HG03558 (cell line): ENCODE measurements around the gene MATK.

Experiments
- ATAC-seq: cut with Tn5 transposase; IDR thresholded peaks from one replicate; pipeline ENCODE4 v1.9.1; 2021; ENCODE audit warnings: moderate number of reproducible peaks; ENCODE audit not compliant: unreplicated experiment; ENCODE audit errors: extremely low read depth

Gene MATK, protein sequence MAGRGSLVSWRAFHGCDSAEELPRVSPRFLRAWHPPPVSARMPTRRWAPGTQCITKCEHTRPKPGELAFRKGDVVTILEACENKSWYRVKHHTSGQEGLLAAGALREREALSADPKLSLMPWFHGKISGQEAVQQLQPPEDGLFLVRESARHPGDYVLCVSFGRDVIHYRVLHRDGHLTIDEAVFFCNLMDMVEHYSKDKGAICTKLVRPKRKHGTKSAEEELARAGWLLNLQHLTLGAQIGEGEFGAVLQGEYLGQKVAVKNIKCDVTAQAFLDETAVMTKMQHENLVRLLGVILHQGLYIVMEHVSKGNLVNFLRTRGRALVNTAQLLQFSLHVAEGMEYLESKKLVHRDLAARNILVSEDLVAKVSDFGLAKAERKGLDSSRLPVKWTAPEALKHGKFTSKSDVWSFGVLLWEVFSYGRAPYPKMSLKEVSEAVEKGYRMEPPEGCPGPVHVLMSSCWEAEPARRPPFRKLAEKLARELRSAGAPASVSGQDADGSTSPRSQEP

DNA sequence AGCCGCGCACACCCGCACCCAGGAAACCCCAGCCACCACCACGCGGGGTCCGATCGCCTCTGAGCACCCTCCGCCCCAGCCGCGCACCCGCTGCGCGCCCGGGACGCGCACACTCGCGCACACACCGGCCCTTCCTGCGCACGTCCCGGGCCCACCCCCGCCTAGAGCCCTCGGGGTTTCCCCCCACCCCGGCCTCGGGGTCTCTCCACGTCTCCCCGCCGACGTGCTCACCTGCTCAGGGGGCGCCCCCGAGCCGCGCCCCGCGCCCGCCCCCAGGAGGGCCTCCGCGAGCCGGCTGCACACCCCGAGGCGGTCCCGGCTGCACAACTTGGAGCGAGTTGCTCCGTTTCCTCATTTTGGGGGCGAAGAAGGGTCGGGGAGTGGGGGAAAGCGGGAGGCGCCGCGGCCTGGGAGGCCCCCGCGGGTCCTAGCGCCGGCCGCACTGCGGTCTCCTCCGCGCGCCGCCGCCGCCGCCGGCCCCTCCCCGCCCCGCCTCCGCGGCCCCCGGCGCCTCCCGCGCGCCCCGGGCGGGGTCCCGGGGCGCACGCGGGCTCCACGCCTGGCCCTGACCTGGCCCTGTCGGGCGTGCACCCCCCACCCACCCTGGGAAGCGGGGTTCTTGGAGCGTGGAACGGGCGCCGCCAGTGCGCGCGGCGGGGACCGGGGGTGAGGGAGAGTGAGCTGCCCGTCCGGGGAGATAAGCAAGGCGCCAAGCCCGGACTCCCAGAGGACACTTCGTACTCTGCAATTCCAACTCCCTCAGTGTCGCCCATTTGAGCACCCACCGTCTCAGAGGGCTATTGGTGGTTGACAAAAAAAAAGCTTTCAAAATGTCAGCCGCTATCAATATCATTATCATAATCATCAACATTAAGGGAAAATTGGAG, at the start of gene MATK:
Gene MATK, minus strand, starts transcription at position 444 of the 887 bp plus-strand sequence. CDS start 1,246 bp downstream, outside the sequence.
- ATAC-seq, result no peak

DNA sequence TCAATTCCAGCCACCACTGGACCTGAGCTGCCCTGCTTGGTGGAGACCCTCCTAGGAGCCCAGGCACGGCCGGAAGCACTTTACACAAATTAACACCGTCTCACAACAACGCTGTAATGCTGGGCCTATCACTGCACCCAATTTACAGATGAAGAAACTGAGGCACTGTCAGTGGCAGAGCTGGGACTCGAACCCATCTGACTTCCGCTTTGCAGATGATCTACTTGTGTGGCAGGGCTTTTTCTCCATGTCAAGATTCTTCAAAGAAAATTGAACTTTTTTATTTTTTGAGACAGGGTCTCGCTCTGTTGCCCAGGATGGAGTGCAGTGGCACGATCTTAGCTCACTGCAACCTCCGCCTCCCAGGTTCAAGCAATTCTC, 48.9 kb upstream of the MATK start:
- no peak for ATAC-seq

DNA sequence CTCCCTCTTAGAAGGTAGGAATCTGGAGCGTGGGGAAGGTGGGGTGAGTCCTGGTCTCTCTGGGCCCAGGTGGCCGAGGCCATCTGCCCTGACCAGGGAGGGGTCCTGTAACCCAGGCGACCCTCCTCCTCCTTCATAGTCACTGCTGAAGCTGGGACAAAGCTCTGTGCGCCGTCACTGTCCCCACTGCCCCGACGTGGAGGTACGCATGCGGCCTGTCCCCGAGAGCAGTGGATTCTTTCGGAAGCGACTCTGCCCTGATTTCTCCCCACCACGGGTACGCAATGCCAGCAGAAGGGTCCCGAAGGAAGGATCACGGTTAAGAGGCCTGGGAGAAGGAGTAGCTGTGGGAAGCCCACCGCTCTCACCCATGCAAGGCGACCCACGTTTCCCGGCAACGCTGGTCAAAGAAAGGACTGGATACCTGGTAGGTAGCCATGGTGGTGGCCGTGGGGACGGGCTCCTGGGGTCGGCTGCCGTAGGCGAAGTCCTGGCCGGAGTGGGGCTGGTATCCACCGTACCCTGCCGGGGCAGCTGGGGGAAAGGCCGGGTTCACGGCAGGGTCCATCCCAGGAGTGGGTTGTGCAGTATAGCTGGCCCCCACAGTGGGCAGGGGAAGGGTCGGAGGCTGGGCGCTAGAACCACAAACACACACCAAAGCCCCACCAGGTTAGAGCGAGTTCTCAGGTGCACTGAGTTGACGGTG, 48.3 kb upstream of the MATK start:
- ATAC-seq, result no peak

DNA sequence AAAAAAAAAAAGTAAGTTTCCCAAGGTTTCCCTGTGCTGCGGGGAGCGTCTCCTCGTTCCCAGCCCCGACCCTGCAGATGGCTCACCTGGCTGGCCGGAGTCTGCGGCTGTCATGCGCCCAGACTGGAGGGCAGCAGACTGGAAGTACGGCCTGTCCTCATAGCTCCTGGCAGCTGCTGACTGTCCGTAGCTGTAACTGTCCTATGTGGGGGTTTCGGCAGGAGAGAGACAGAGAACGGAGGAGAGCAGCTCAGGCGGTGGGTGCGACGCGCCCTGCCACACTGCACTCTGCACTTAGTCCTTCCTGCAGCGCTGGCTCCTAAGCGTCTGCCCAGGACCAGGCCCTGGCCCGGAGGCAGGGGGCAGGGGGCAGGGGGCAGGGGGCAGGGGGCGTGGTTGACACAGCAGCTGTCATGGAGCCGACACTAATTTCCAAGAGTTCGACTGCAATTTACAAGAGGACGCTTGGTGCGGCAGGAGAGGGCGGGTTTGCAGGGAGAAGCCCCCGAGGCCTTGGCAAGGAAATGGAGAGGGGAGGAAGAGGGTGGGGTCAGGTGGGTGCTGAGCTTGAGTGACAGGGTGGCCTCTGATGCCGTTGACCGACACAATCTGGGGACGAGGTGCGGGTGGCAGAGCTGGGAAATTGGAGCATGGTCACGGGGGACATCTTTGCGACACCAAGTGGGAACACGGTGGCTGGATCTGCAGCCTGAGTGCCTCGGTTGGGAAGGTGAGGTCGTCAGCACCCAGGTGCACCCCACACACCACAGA, 47.6 kb upstream of the MATK start:
- ATAC-seq, result no peak

DNA sequence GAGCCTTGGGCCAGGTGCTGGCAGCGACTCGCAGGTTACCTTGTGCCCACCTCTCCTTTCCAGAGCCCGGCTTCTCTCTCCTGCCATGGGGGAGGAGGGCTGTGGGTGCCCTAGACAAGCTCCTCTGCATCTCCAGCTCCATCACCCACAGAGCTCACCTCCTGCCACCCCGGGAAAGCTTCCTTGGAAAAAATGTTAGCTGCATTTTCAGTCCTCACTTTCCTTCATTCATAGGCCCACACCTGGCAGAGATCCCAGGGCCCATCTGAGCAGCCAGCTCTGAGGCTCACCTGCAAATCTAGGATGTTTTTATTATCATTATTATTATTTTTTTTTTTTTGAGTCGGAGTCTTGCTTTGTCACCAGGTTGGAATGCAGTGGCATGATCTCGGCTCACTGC, 45.8 kb upstream of the MATK start:
- no peak for ATAC-seq

DNA sequence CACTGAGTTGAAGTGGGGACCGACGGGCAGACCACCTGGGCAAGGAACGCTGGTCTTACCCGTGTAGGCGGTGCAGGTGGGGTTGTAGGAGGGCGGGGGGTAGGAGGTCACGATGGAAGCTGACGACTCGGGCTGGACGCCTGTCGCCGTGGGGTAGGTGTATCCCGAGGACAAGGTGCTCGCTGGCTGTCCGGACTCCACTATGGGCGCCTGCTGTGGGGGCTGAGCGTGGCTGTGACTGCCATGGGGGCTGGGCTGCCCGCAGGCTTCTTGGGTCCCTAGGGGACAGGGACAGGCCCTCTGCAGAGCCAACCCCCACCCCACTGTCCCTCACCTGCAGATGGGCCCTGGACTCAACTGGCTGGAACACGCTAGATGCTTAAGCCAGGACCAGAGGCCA, 45.4 kb upstream of the MATK start:
- no peak for ATAC-seq

DNA sequence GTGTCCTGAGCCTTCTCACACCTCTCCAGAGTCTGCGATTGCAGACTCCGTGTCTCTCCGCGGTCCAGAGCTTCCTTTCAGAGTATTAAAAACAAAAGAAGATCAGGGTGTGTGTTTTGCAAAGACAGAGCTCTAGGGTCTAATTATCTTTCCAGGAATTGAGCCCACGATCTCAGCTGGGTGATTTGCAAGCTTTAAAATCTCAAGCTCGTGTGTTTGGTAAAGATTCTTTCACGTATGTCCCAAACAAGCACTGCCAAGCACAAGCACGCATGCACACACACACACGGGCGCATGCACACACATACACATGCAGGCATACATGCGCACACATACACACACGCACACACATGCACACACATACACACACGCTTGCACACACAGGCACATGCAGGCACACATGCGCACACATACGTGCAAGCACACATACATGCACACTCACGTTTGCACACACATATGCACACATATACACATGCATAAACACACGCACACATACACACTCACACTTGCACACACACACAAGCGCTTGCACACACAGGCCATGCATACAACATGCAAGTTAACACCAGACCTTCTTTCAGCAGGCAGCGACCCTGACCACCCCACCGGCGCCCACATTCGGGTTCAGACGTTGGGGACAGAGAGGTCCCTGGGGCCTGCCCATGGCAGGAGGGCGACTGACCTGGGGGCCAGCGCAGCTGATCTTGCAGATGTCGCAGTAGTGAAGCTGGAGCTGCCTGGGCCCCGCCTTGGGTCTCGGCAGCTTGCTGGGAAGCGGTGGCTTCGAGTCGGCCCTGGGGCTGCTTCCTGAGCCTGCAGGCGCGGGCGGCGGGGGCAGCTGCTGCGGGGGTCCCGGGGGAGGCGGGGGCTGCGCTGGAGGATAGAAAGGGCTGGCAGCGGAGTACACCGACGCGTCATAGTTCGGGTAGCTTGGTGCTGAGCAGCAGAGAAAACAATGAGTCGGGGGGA, 44.7 kb upstream of the MATK start:
- ATAC-seq, result no peak

DNA sequence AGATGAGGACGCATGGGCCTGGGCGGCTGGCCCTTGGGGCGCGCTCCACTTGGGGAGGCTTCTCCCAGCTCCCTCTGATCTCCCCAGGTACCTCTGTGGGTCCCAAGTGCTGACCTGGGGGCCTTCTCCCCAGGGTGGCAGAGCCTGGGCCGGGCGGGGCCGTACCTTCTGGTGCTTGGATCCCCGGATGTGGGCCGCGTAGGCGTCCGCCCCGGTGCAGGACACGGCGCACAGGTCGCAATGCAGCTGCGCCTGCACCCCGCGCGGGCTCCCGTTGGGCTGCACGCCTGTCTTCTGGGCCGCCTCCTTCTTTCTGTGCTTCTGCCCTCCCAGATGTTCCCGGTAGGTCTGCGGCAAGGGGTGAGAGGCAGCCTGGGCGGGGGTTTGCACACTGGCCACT, 41.1 kb upstream of the MATK start:
- ATAC-seq, result no peak

DNA sequence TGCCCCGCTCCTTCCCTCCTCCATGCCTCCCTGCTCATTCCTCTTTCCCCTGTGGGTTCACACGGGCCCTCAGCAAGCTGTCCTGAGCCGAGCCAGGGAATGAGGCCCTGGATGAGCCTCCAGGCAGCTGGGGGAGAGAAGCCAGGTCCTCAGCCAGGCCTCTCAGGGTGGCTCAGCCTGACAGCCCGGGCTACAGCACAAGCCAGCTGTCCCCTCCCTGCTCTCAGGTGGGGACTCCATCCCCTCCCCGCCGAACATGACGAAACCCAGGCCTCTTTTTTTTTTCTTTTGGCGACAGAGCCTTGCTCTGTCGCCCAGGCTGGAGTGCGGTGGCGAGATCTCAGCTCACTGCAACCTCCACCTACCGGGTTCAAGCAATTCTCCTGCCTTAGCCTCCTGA, 40.0 kb upstream of the MATK start:
- ATAC-seq, result no peak

DNA sequence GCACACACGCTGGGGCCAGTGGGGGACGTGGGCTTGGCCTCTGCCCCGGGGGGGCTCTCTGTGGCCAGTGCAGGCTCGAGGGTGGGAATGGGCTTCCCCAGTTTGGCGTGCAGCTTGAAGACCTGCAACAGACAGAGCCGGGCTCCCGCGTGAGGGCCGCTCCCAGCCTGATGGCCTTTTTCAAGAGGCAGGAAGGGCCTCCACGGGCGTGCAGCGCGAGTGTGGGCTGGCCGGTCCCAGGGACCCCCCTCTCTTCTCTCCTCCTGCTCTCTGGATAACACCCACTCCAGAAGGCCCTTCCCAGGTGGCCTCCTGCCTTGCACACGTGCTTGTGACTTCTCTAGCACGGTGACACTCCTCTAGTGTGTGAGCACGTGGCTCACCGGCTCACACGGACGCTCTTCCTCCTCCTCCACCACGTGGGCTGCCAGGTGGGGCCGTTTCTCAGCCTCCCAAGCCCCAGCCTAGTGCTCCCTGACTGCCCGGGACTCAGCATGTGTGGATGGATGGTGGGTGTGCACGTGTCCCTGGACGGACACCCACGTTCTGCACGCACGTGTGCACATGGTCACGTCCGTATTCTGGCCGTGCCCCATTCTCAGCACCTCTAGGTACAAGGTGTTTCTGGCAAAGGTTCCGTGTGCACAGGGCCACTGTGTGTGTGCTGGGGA, 39.2 kb upstream of the MATK start:
- ATAC-seq, result no peak

DNA sequence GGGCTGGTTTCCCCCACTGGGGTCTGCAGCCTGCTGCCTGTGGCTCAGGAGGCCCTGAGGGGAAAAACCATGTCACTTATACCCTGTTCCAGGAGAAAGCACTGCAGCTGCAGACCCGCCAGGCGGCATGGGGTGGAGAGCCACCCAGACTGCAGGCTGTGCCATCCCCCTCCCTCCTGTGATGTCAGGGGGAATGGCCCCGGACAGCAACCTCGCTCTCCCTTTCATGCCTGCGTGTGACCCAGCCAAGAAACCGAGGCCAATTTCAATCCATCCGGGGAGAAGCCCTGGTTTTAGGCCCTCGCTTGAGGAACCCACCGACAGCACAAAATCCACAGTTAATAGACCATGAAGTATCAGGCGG, 37.2 kb upstream of the MATK start:
- ATAC-seq, result no peak

DNA sequence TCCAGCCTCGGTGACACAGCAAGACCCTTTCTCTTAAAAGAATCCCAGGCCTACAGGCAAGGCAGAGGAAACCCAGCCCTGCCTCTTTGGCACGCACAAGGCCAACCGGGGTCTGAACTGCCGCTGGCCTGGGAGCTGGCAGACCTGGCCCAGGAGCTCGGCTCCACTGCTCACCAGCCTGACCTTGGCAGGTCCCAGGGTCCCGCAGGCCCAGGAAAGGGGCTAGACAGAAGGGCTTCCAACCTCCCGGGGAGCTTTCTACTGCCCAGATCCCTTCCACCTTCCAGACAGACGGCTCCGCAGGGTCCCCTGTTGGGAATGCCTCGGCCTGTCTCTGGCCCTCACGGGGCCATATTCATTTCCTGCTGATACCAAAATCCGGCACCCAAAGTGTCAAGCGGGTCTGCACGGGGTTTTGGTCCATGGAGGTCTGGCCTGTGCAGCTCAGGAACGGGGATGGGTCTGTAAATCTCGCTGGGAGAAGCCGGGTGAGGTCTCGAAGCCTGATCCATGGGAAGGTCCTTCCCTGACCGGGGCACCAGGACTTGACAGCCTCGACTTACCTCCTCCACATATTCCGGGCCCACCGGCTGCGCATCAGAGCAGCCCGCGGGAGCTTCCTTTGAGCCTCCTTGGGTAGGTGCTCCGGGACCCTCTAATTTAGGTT, 36.6 kb upstream of the MATK start:
- no peak for ATAC-seq

DNA sequence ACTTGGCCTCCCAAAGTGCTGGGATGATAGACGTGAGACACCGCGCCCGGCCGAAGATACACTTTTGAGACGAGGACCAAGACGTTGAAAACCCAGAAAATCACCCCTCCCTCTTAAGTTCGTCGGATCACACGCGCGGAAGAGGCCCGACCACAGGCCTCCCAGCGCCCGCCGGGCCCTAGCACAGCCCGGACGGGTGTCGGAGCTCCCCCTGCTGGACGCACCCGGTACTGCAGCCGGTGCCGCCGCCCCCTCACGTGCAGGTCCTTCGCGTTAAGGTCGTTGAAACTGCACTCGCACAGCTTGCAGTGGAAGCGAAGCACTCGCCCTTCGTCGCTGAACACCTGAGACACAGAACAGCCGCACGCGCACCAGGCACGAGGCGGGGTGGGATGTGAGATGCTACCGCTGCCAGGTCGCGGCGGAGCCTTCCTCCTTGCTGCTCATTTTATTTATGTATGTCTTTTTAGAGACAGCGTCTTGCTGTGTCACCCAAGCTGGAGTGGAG, 35.7 kb upstream of the MATK start:
- ATAC-seq, result no peak

DNA sequence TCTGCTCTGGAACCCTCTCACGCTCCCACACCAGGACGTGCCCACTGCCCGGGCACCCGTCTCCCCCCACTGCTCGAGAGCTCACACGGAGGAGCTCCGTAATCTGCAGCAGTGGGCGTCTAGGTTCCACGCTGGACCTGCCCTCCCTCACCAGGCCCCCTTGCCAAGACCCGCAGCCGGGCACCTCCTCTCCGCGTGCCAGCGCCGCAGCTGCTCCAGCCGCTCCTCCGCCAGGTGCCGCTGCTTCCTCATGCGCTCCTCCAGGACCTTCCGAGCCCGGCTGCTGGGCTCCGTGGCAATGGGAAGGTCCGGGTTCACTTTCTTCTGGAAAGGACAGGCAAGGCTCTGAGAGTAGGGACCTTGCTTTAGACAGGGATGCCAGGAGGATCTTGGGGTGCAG, 35.0 kb upstream of the MATK start:
- ATAC-seq, result no peak

DNA sequence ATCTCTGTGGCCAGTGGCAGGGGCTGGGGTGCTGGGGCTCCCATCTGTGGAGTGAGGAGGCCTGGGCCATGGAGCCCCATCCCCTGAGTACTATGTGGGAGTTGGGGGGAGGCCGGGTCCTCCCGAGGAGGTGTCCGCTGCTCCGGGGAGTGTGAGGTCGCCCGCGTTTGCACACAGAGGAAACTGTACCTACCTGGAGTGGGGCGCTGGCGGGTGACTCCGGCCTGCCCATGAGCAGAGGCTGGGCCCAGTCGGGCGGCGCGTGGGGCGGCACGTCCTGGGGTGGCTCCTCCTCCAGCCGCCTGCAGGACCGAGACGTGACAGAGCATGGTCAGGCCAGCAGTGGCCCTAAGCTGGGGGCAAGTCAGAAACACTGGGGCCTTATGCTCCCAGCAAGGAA, 33.8 kb upstream of the MATK start:
- no peak for ATAC-seq

DNA sequence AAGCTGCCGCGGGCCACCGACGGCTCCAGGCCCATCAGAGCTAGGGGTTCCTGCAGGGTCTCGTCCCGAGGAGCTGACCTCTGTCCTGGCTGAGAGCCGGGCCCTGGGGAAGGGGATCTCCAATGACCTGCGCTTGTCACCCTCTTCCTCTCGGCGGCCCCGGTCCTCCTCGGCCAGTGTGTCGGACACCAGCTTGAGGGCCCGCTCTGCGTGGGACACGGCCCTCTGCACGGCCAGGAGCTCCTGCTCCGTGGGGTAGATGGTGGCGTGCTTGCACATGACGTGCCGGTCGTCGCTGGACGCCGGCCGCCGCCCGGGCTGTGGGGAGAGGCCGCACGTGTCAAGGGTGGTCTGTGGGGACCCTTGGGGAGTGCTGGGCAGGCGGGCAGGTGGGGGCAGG, 32.7 kb upstream of the MATK start:
- ATAC-seq, result no peak

DNA sequence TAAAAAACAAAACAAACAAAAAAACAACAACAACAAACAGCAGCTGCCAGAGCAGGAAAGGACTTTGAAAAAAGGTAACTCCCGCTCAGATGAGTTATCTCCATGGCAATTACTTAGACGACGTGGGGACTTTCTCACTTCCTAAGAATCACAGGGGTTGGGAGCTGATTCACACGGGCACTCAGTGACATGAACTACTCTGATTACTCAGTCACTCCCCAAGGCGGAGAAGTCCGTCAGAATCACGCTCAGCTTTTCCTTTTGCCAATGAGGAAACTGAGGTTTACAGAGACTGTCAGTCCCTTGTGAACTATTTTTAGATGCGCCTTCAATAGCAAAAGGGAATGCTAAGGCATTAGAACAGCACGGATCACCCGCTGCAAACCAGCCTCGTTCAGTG, 32.3 kb upstream of the MATK start:
- ATAC-seq, result no peak

DNA sequence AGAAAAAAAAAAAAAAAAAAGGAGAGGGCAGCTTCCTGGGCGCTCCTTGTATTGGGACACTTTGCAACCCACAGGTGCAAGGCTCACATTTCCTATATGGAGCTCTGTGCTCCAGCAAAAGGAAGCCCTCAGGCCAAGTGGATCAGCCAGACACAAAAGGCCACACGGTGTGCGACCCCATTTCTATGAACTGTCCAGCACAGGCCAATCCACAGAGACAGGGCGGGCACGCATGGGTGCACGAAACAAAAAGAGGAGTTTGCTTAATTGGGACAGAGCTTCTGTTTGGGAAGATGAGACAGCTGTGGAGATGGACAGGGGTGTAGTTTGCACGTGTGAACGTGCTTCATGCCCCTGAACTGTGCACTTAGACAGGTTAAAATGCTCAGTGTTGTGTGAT, 31.6 kb upstream of the MATK start:
- no peak for ATAC-seq
